GM21526 (cell line): Measurements from ENCODE around the gene RARB.

ENCODE experiments used
- ATAC-seq: cut with Tn5 transposase; IDR thresholded peaks from one replicate; pipeline ENCODE4 v1.9.1; 2021; ENCODE audit warnings: moderate library complexity; ENCODE audit not compliant: unreplicated experiment, low FRiP score

Gene RARB

DNA sequence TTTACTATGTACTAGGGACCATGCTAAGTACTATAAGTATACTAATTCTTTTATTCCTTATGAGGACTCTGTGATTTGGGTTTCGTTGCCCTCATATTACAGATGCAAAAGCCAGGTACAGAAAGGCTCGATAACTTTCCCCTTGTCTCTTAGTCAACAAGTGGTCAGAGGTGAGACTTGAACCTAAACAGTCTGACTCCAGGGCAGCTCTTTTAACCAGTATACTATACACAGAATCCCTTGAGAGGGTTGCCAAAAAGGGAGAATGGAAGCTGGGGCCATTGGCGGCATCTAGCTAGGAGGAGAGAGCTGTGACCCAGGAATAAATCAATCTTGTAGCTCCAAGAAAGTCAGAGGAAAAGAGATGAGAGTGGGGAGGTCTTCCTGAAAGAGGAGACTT is 144.3 kb downstream of the RARB start:
- ATAC-seq, result no peak

DNA sequence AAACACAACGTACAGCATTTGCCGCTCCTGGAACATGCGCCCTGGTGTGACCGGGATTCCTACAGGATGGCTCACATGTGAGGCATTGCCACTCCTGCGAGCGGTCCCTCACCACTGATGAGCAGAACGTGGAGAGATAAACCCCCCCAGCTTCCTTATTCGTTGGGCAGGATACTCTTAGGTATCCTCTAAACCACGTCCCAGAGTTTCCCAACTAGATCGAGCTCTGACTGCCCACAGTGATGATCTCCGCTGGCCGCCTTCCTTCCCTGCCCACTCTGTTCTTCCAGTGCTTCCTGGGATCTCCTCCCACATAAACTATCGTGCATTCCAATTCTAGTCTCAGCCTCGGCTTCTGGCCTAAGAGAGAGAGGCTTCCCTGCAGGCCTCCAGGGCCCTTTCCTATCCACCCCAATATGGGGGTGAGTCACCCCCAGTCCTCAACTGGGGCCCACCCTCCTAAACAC is 144.9 kb downstream of the RARB start:
- ATAC-seq, result no peak

DNA sequence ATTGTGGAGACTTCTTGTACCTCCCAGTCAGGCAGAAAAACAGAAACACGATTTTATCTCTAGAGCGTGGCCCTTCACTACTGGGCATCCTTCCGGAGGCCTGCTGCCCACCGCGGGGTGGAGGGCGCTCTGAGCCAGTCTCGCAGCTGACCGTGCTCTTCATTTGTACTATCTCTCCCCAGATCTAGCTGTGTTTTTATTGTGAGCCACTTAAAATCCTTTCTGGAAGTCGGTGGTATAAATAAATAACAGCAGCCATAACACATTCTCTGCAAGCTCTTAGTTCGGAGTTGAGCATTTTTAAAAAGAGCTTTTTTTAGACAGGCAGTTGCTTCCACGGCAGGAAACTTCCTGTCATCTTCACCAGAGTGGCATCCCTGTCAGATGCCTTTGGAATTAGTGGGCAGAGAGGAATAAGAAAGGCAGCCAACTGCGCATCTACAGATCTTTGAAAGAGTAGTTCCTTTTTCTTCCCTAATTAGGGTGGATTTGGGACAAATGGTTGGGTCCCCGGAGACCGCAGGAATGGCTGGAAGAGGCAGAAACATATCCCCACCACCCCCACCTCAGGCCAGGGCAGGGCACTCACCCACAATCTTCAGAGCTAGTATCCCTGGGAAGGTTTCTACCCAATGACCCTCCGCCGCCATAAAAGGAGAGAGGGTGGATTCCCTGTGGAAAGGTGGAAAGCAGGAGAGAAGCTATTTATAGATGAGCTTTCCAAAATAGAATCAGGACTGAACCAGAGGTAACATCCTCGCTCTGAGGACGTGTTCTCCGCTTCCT is 145.5 kb downstream of the RARB start:
- no peak for ATAC-seq

DNA sequence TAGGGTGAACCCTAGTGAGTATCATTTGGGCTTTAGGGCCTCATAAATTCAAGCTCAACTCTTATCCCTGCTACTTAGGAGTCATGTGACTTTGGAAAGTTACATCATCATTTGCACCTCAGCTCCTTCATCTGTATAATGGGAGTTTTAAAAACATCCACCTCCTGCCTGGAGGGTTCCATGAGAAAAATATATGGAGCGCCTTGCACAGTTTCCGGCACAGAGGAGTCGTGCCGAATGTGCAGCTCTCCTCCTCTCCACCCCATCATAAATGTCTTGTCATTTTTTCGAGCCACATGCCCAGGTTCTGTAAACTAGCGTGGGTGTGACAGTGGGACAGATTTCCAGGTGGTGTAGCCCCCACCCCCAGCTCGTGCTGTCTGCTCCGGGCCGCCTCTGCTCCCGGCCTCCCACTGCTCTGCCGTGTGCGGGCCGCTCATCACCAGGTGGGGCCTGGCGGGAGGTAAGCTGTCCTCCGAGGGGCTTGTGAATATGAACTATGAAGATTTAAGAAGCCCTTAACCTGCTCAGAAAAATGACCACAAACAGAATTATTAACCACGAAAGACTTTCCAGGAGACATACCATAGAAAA is 146.2 kb downstream of the RARB start:
- no peak for ATAC-seq

DNA sequence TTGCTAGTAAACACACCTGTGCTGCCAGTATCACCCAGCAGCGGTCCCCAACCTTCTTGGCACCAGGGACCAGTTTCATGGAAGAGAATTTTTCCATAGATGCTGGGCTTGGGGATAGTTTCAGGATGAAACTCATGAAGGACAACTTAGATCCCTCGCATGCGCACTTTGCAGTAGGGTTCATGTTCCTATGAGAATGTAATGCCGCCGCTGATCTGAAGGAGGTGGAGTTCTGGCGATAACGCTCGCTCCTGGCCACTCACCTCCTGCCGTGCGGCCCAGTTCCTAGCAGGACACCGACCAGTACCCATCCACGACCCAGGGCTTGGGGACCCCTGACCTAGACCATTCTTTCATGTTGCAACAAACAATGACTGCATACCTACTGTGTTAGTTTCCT is 146.9 kb downstream of the RARB start:
- no peak for ATAC-seq

DNA sequence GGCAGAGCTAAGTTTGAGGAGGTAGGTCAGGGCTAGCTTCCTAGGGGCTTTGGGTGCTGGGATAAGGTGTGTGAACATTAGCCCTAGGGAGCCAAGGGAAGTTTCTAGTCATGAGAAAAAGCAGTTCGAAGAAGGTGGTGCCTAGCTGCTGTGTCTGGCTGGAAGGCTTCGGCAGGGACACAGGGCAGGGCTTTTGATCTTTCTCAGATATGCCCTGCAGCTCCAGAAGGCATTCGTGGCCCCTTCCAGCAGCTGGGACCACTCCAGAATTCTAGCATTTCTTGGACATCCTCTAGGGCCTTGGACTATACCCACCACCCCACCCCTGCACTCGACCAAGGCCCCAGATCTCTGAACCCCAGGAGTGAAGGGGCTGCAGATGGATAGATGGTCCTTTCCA is 148.1 kb downstream of the RARB start:
- no peak for ATAC-seq

DNA sequence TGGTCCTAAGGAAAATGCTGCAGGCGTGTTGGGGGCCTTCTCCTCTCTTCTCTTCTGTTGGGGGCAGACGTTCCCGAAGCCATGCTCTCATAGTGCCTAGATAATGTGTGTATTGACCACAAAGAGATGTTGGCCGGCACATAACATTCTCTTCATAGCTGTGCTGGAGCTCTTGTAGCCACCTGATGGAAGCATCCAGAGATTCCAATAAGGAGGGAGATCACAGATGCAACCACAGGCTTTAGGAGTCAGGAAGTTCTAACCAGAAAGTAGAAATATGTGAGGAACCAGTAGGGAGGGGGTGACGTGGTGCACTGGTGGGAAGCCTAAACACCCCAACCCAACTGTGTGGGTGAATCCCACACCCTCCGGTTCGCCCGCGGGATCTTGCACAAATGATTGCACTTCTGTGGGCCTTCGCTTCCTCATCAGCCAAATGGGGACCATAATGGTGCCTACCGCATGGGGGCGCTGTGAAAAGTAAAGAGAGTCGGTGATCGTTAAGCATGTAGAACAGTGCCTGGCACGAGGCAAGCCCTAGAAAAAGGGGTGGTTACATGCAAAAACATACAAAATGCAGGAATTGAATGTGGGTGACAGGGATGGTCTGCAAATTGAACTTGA is 148.9 kb downstream of the RARB start:
- ATAC-seq, result no peak

DNA sequence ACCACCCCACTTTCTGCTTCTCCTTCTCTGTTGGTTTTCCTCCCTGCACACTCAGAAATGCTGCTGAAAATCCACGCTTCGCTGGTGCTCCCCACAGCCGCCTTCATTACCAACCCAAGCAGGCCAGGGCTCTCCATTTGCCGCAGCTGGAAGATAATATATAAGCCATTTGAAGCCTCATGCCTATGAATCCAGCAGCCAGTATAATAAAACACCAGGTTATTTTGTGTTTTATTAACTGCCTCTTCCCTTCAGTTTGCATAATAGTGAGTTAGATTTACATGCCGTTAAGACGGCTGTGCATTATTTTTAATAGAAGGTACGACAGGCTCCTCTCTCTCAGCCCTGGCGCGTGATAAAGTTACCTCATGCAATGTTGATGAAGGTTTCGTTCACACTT is 150.0 kb downstream of the RARB start:
- no peak for ATAC-seq

DNA sequence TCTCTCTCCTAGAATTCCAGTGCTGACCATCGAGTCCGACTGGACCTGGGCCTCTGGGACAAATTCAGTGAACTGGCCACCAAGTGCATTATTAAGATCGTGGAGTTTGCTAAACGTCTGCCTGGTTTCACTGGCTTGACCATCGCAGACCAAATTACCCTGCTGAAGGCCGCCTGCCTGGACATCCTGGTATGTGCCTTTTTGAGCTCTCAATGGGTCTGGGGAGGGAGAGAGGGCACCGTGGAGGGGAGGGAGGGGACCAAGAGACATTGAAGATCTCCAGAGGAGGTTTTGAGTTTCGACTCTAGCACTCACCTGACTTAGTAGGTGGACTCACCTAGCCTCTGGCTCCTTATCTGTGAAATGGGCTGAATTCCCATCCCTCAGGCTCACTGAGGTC is 152.5 kb downstream of the RARB start:
- ATAC-seq, result no peak

DNA sequence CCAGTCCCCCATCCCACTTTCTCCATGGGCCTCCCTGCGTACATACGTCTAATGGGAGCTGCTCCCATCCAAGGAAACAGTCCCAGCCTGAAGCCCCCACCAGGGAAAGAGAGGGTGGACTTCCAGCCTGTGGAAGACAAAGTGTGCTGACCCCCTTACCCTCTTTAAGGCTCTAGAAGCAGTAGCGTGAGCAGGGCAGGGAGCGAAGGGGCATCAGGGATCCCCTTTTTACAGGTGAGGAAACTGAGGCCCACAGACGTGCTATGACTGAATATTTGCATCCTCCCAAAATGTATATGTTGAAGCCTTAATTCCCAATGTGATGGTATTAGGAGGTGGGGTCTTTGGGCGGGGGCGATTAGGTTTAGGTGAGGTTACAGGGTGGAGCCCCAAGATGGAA is 153.3 kb downstream of the RARB start:
- ATAC-seq, result no peak

DNA sequence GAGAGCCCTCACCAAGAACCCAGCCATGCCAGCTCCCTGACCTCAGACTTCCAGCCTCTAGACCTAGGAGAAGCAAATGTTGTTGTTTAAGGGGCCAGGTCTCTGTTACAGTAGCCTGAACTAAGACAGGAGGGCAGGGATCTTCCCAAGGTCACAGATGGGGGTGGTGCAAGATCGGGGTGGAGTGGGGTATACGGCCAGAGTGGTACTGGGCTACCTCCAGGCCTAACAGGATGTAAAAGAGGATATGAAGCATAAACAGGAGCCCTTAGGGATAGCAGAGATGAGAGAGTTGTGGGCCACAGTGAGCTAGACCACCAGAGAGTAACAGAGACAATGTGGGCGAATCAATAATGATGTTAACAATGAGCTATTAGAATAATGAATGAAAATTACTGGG is 153.8 kb downstream of the RARB start:
- ATAC-seq, result no peak

DNA sequence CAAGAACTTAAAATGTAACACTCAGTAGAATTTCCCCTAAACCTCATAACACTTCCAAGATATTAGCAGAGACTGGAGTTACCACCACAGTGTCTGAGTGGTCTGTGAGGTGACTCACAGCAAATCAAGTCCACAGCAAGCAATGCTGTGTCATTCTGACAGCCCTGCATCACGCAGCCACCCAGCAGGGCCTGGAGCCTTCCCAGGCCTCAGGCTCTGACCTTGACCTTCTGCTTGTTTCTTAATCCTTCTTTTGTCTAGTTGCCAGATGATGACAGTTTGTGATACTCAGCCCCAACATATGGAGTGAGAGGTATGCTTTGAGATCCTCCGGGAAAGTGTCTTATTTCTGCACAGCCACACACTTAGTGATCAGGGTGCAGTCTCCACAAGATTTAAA is 154.2 kb downstream of the RARB start:
- no peak for ATAC-seq

DNA sequence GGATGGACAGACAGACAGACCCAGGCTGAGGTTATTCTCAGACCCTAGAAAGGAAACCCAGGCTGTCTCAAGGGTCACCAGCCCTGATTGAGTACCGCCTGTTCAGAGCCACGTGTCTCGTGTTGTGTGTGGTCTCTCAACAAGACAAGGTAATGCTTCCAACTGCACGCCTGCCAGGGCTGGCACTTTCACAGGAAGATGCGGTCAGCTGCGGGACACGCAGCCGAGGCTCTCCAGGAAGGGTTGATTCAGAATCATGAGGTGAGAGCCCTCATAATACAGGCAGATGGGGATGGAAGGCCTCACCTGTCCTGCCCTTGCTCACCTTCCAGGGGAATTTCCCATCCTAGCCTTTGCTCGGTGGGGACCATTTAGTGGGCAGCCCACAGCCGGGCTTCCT is 155.3 kb downstream of the RARB start:
- ATAC-seq, result no peak

DNA sequence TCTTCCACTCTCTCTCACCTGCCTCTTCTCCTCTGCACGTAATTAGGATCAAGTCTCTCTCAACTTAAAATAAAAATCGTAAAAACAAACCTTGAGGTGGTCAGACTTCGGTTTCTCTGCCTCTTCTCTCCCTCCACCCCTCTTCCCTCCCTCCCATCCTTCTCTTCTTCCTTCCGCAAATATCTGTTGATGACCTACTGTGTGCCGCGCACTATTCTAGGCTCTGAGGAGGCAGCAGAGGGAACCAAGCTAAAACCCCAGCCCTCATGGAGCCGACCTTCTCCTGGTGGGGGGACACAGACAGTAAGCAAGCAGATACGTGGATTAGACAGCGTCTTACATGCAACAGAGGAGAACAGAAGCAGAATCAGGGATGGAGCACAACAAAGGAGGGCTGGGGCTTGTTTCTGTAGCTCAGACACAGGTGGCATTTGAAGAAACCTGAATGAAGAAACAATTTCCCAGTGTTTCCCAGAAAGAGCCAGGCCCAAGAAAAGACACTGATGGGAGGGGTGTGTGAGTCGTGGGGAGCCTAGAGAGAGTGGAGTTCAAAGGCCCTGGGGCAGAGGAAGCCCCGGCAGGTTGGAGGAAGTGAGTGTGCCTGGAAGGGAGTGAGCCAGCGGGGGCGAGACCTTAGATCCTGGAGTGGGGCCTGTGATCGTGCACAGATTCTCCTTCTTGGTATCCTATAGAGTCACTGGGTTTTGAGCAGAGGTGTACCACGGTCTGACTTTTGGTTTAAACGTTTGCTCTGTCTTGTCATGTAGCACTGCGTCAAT is 156.1 kb downstream of the RARB start:
- ATAC-seq, result no peak

DNA sequence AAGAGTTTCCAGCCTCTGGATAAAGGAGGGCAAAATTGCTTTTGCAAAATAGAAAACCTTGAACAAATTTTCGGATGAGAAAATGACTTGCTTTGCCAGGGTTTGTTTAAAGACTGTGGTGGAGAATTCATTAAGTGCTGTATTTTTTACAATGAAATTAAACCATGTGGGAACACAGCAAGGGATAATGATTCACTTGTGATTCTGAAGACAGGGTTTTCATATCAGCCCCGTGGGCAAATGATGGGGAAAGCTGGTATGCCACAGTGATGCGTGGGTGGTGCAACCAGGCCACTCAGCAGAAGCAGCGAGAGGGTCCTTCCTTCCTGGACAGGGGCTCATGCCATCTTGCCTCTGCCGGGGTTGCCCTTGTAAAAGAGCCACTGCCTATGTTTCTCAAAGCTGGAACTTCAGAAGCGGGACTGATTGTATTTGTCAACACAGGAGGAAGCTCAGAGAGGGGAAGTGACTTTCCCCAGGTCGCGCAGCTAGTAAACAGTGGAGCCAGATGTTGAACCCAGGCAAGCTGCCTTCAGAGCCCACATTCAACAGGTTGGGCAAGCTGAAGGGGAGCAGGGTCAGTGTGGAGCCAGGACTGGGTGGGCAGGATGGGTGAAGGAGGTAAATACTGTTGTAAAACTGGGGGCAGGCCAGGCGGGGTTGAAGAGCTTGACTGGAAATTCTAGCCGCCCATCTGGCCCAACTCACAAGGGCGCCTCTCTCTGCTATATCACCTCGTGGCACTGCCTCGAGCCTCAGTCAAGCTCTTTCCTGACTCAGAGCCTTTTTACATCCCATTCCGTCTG is 157.5 kb downstream of the RARB start:
- ATAC-seq, result no peak

DNA sequence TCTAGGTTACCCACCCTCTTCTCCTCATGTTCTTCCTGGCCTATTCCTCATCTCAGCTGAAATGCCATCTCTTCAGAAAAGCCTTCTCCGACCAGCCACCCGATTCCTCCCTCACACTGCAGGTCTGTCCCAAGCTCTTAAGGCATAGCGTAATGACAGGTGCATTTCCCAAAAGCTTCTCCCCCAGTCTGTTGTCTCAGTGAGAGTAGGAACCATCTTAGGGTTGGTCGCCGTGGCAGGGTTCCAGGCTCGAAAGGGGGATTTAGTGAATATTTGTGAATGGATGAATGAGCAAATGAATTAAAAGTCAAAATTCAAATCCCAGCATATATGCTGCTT is 158.1 kb downstream of the RARB start:
- no peak for ATAC-seq

DNA sequence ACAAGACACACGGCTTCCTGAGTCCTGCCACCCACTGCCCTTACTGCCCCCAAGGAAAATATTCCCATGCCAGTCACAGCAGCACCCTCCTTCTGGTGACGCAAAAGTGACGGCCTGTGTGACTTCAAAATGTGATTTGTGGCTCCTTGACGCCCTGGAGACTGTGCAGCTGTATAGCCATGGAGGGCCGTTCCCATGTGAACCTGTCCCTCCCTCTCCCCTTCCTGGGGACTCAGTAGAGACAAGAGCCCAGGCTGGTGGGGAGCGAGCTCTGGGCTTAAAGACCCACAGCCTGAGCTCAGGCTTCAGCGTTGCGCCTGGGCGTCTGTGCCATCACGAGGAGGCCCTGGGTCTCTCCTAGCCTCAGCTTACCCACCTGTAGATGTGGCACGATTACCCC is 158.5 kb downstream of the RARB start:
- ATAC-seq, result no peak

DNA sequence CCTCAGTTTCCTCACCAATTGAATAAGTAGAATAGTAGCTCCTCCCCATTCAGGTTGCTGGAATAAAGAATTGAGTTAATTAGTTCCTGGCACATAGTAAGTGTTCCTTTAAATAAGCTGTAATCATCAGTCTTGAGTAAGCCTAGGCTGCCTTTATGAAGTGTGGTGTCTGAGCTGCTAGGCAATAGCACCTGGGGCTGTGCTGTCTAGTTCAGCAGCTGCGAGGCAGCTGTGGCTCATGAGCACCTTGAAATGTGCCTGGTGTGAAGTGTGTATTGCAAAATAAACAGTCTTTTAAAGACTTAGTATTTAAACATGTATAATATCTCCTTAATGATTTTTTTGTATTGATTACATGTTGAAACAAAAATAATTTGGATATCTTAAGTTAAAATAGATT is 159.0 kb downstream of the RARB start:
- ATAC-seq, result no peak

DNA sequence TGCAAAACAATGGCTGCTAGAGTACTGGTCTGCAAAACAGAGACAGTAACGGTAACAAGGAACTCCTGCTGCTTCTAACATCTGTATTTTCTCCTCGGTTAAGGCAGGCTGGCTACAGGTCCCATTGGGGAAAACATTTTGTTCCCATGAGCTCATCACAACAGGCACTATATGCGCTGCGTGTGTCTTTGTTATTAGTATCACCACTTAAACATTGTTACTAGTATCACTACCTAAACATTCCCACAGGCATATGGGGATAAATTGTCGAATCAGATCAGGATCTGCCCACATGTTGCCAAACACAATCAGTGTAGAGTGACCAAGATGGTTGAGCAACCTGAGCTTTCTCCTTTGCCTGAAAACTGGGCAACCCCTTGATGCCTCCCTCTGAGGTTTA is 159.5 kb downstream of the RARB start:
- ATAC-seq, result no peak

DNA sequence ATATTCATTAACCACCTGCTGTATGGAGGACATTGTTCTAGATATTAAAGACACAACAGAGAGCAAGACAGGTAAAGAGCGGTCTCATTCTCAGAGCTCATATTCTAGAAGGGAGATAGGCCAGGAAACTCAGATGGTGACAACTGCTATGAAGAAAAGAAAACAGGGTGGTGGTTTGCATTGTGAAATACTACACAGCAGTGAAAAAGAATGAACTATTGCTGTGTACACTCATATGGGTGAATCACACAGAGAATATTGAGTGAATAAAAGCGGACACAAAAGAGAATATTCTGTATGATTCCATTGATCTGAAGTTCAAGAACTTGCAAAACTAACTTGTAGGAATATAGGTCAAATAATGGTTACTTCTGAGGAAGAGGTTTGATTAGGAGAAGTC is 159.9 kb downstream of the RARB start:
- ATAC-seq, result no peak
